RWPE2 (cell line): ENCODE measurements around the gene DEPDC5.

Experiments used
- ATAC-seq: fragments of 200-7000 bp; cut with Tn5 transposase; 3 replicates; pipeline ENCODE4 v1.9.1; 2021; ENCODE audit warnings: low read depth
- DNase-seq: peaks from one replicate; pipeline ENCODE4 v3.0.0-alpha.2; 2020; ENCODE audit warnings: low spot score
- H3K27ac ChIP-seq: fragments of 450-650 bp; 2 replicates; pipeline ENCODE4 v1.5.1; 2017; ENCODE audit warnings: mild to moderate bottlenecking; ENCODE audit not compliant: poor library complexity, severe bottlenecking
- H3K27me3 ChIP-seq: fragments of 250-450 bp; sonication (Bioruptor Pico); 2 replicates; pipeline ENCODE4 v1.5.1; 2021; ENCODE audit warnings: mild to moderate bottlenecking, moderate library complexity; ENCODE audit not compliant: insufficient read depth, poor library complexity, severe bottlenecking
- H3K36me3 ChIP-seq: fragments of 250-450 bp; sonication (Bioruptor Pico); 2 replicates; pipeline ENCODE4 v1.5.1; 2020; ENCODE audit warnings: low read depth, mild to moderate bottlenecking, moderate library complexity
- H3K4me1 ChIP-seq: fragments of 250-450 bp; sonication (Bioruptor Pico); 2 replicates; pipeline ENCODE4 v1.5.1; 2021; ENCODE audit warnings: mild to moderate bottlenecking, moderate library complexity; ENCODE audit not compliant: insufficient read depth, poor library complexity, severe bottlenecking
- H3K4me3 ChIP-seq: fragments of 250-450 bp; sonication (Bioruptor Pico); 2 replicates; pipeline ENCODE4 v1.5.1; 2021; ENCODE audit warnings: mild to moderate bottlenecking, moderate library complexity; ENCODE audit not compliant: severe bottlenecking
- H3K9me3 ChIP-seq: fragments of 250-450 bp; sonication (Bioruptor Pico); 2 replicates; pipeline ENCODE4 v1.5.1; 2021; ENCODE audit warnings: mild to moderate bottlenecking, moderate library complexity; ENCODE audit not compliant: severe bottlenecking
- TF ChIP-seq, protein P1 (sequence below): fragments of 450-650 bp; IDR thresholded peaks from one replicate; pipeline ENCODE4 v1.5.1; 2017; ENCODE audit warnings: mild to moderate bottlenecking, moderate library complexity; ENCODE audit not compliant: poor library complexity, severe bottlenecking

The DEPDC5 gene

DNA sequence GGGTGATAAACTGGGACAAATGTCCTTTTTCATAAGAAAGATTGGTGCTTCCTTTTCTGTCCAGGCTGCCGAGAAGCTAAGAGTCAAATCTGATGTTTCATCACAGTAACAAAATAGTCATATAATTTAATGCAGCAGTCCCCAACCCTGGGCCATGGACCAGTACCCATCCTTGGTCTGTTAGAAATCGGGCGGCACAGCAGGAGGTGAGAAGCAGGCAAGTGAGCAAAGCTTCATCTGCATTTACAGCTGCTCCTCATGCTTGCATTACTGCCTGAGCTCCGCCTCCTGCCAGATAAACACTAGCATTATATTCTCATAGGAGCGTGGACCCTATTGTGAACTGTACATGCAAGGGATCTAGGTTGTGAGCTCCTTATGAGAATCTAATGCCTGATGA, 30.1 kb upstream of the DEPDC5 start:
- H3K27me3 ChIP-seq, result no peaks in the 10 kb centered on the region
- DNase-seq (no peak), ATAC-seq (no peak)
- no peaks in the 10 kb centered on the region for H3K4me1 ChIP-seq
- H3K9me3 ChIP-seq, result no peaks in the 10 kb centered on the region
- no peak overlapping the region for H3K4me3 ChIP-seq
- TF ChIP-seq, protein P1, sequence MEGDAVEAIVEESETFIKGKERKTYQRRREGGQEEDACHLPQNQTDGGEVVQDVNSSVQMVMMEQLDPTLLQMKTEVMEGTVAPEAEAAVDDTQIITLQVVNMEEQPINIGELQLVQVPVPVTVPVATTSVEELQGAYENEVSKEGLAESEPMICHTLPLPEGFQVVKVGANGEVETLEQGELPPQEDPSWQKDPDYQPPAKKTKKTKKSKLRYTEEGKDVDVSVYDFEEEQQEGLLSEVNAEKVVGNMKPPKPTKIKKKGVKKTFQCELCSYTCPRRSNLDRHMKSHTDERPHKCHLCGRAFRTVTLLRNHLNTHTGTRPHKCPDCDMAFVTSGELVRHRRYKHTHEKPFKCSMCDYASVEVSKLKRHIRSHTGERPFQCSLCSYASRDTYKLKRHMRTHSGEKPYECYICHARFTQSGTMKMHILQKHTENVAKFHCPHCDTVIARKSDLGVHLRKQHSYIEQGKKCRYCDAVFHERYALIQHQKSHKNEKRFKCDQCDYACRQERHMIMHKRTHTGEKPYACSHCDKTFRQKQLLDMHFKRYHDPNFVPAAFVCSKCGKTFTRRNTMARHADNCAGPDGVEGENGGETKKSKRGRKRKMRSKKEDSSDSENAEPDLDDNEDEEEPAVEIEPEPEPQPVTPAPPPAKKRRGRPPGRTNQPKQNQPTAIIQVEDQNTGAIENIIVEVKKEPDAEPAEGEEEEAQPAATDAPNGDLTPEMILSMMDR, result no peak
- peaks cover 66% of the 10 kb centered on the region for H3K36me3 ChIP-seq
- no peak overlapping the region for H3K27ac ChIP-seq

GRCh38 chr22:31726692-31727091, 27.1 kb upstream of the DEPDC5 start:
- no peak overlapping the region for H3K4me3 ChIP-seq
- H3K4me1 ChIP-seq, result no peaks in the 10 kb centered on the region
- peaks cover 41% of the 10 kb centered on the region for H3K36me3 ChIP-seq
- DNase-seq (no peak), ATAC-seq (no peak)
- TF ChIP-seq, protein P1, result no peak
- H3K27me3 ChIP-seq, result no peaks in the 10 kb centered on the region
- H3K9me3 ChIP-seq, result no peaks in the 10 kb centered on the region
- H3K27ac ChIP-seq, result no peak overlapping the region

- Histone ChIP-seq H3K9me3 (no peaks in the 10 kb centered on the region), H3K4me1 (no peaks in the 10 kb centered on the region), H3K27me3 (no peaks in the 10 kb centered on the region), H3K4me3 (no peak overlapping the region), H3K36me3 (peaks cover 34% of the 10 kb centered on the region), H3K27ac (no peak overlapping the region)
- DNase-seq, result no peak
- TF ChIP-seq, protein P1, result no peak
- no peak for ATAC-seq
Measured at GRCh38 chr22:31728857-31729256, 25.0 kb upstream of the DEPDC5 start.

- H3K27me3 ChIP-seq, result no peaks in the 10 kb centered on the region
- DNase-seq (no peak), ATAC-seq (no peak)
- TF ChIP-seq, protein P1, result peak; percentile 17
- H3K4me3 ChIP-seq, result no peak overlapping the region
- peaks cover 6% of the 10 kb centered on the region for H3K4me1 ChIP-seq
- H3K27ac ChIP-seq, result no peak overlapping the region
- no peaks in the 10 kb centered on the region for H3K9me3 ChIP-seq
- peaks cover 33% of the 10 kb centered on the region for H3K36me3 ChIP-seq
Measured at GRCh38 chr22:31730344-31730711, 23.5 kb upstream of the DEPDC5 start.

- Histone ChIP-seq H3K4me1 (peaks cover 6% of the 10 kb centered on the region), H3K27me3 (no peaks in the 10 kb centered on the region), H3K27ac (no peak overlapping the region), H3K4me3 (no peak overlapping the region), H3K9me3 (no peaks in the 10 kb centered on the region), H3K36me3 (peaks cover 34% of the 10 kb centered on the region)
- DNase-seq (no peak), ATAC-seq (no peak)
- TF ChIP-seq, protein P1, result no peak
Measured at GRCh38 chr22:31732089-31732829, 21.6 kb upstream of the DEPDC5 start.
